HG02759 (cell line): ENCODE measurements around the gene CYP26B1.

Experiments used
- ATAC-seq: cut with Tn5 transposase; IDR thresholded peaks from one replicate; pipeline ENCODE4 v1.9.1; 2021; ENCODE audit warnings: mild to moderate bottlenecking, moderate library complexity; ENCODE audit not compliant: unreplicated experiment

Gene CYP26B1

GRCh38 chr2:72130659-72131360 lies 16.9 kb downstream of the CYP26B1 start:
- no peak for ATAC-seq

- ATAC-seq: no peak
Measured at GRCh38 chr2:72129681-72130340, 17.9 kb downstream of the CYP26B1 start.

GRCh38 chr2:72128843-72129227 lies 18.8 kb downstream of the CYP26B1 start:
- no peak for ATAC-seq

GRCh38 chr2:72128059-72128842 lies 19.4 kb downstream of the CYP26B1 start:
- ATAC-seq: no peak

GRCh38 chr2:72127401-72128058 lies 20.1 kb downstream of the CYP26B1 start:
- no peak for ATAC-seq

GRCh38 chr2:72126186-72127100 lies 21.2 kb downstream of the CYP26B1 start:
- no peak for ATAC-seq

- no peak for ATAC-seq
Measured at GRCh38 chr2:72124376-72124775, 23.3 kb downstream of the CYP26B1 start.

GRCh38 chr2:72121153-72121552 lies 26.5 kb downstream of the CYP26B1 start:
- no peak for ATAC-seq

GRCh38 chr2:72118951-72119350 lies 28.7 kb downstream of the CYP26B1 start:
- ATAC-seq: no peak

GRCh38 chr2:72118386-72118785 lies 29.3 kb downstream of the CYP26B1 start:
- ATAC-seq: no peak

- ATAC-seq: no peak
Measured at GRCh38 chr2:72117718-72118117, 29.9 kb downstream of the CYP26B1 start.

GRCh38 chr2:72117029-72117428 lies 30.6 kb downstream of the CYP26B1 start:
- ATAC-seq: no peak

GRCh38 chr2:72116081-72116533 lies 31.6 kb downstream of the CYP26B1 start:
- peak; percentile 60 for ATAC-seq

GRCh38 chr2:72115110-72116080 lies 32.3 kb downstream of the CYP26B1 start:
- ATAC-seq: no peak

- no peak for ATAC-seq
Measured at GRCh38 chr2:72114693-72115051, 33.0 kb downstream of the CYP26B1 start.

GRCh38 chr2:72113847-72114692 lies 33.6 kb downstream of the CYP26B1 start:
- ATAC-seq: no peak

- ATAC-seq: no peak
Measured at GRCh38 chr2:72112981-72113846, 34.4 kb downstream of the CYP26B1 start.
